H1 (cell line): Measurements from ENCODE around the gene PLG.

Source experiments
- CHD2 ChIP-seq: IDR thresholded peaks from 2 replicates; pipeline ENCODE4 v1.6.1; 2012; ENCODE audit warnings: low read length, improper control_type of control experiment
- CREB1 ChIP-seq: IDR thresholded peaks from 2 replicates; pipeline ENCODE4 v1.6.1; 2012; ENCODE audit warnings: inconsistent platforms
- EGR1 ChIP-seq: IDR thresholded peaks from 2 replicates; pipeline ENCODE4 v1.6.1; 2011; ENCODE audit warnings: low read depth, low read length, borderline replicate concordance
- GTF2F1 ChIP-seq: IDR thresholded peaks from 2 replicates; pipeline ENCODE4 v1.6.1; 2012; ENCODE audit warnings: low read depth, low read length, improper control_type of control experiment, borderline replicate concordance
- HDAC2 ChIP-seq, 2 experiments: fragments of 300-600 bp in 1 of 2; sonication (generic) in 1 of 2; IDR thresholded peaks; 2 replicates each; pipeline ENCODE4 v1.6.1; 2011 to 2012; ENCODE audit warnings: low read depth in 2 of 2, low read length in 2 of 2, mild to moderate bottlenecking in 2 of 2, moderate library complexity in 2 of 2, borderline replicate concordance in 1 of 2, inconsistent platforms in 1 of 2
- KDM1A ChIP-seq: fragments of 200-600, 300-600 bp; sonication (generic); IDR thresholded peaks from 2 replicates; pipeline ENCODE4 v1.7.1; 2016; ENCODE audit warnings: mild to moderate bottlenecking, low read length, borderline replicate concordance
- PHF8 ChIP-seq: fragments of 200-600 bp; sonication (generic); conservative IDR thresholded peaks from 2 replicates; pipeline ENCODE4 v1.7.1; 2012; ENCODE audit warnings: low read depth, mild to moderate bottlenecking, inconsistent platforms, low read length, moderate library complexity
- POLR2A ChIP-seq, 2 experiments: IDR thresholded peaks; 1 replicate in 1 of 2; 2 replicates in 1 of 2; pipeline ENCODE4 v1.6.1; 2011; ENCODE audit warnings: low read depth in 2 of 2, low read length in 2 of 2, mild to moderate bottlenecking in 2 of 2; ENCODE audit errors: control extremely low read depth in 1 of 2
- POLR2AphosphoS5 ChIP-seq: IDR thresholded peaks from 2 replicates; pipeline ENCODE4 v1.6.1; 2011; ENCODE audit warnings: low read depth, low read length
- TCF12 ChIP-seq: IDR thresholded peaks from 2 replicates; pipeline ENCODE4 v1.6.1; 2011; ENCODE audit warnings: low read depth, mild to moderate bottlenecking, low read length
- YY1 ChIP-seq: IDR thresholded peaks from 2 replicates; pipeline ENCODE4 v1.6.1; 2011; ENCODE audit warnings: low read depth, mild to moderate bottlenecking, low read length
- TF ChIP-seq, protein P1 (sequence below): IDR thresholded peaks from 2 replicates; pipeline ENCODE4 v1.6.1; 2012; ENCODE audit warnings: inconsistent platforms
- TF ChIP-seq, protein P2 (sequence below), 3 experiments: IDR thresholded peaks; 1 replicate in 2 of 3; 2 replicates in 1 of 3; pipeline versions ENCODE4 v1.5.1 to v1.6.1; 2011; ENCODE audit warnings: low read length in 3 of 3, mild to moderate bottlenecking in 3 of 3, inconsistent platforms in 2 of 3, low read depth in 1 of 3, moderate library complexity in 1 of 3; ENCODE audit not compliant: insufficient read depth in 1 of 3; ENCODE audit errors: control extremely low read depth in 1 of 3

- 0 out of 2 replicates have a peak, but pooled peaks have one; percentile 22 for TF ChIP-seq KDM1A
- TF ChIP-seq GTF2F1 = no peak
- TF ChIP-seq, protein P1, sequence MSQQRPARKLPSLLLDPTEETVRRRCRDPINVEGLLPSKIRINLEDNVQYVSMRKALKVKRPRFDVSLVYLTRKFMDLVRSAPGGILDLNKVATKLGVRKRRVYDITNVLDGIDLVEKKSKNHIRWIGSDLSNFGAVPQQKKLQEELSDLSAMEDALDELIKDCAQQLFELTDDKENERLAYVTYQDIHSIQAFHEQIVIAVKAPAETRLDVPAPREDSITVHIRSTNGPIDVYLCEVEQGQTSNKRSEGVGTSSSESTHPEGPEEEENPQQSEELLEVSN = no peak
- no peak for TF ChIP-seq CHD2
- peak; percentile 52; the same call in 1 of the 2 replicates for TF ChIP-seq YY1
- TF ChIP-seq EGR1 = no peak
- no peak for TF ChIP-seq POLR2AphosphoS5
- TF ChIP-seq POLR2A (IDR thresholded peaks at IDR 0.05; ENCODE audit: control extremely low read depth in 1 of 2, low read depth in 2 of 2, low read length in 2 of 2) = no peak
- TF ChIP-seq, protein P2, sequence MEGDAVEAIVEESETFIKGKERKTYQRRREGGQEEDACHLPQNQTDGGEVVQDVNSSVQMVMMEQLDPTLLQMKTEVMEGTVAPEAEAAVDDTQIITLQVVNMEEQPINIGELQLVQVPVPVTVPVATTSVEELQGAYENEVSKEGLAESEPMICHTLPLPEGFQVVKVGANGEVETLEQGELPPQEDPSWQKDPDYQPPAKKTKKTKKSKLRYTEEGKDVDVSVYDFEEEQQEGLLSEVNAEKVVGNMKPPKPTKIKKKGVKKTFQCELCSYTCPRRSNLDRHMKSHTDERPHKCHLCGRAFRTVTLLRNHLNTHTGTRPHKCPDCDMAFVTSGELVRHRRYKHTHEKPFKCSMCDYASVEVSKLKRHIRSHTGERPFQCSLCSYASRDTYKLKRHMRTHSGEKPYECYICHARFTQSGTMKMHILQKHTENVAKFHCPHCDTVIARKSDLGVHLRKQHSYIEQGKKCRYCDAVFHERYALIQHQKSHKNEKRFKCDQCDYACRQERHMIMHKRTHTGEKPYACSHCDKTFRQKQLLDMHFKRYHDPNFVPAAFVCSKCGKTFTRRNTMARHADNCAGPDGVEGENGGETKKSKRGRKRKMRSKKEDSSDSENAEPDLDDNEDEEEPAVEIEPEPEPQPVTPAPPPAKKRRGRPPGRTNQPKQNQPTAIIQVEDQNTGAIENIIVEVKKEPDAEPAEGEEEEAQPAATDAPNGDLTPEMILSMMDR (IDR thresholded peaks at IDR 0.05; ENCODE audit: control extremely low read depth in 1 of 3, insufficient read depth in 1 of 3, low read depth in 1 of 3, low read length in 3 of 3) = peak in 1 of 3 experiments; percentile 12; a peak in 1 of 4 replicates
- TF ChIP-seq TCF12 = no peak
- no peak for TF ChIP-seq CREB1
- no peak for TF ChIP-seq PHF8
- no peak for TF ChIP-seq HDAC2 (IDR thresholded peaks at IDR 0.05; ENCODE audit: borderline replicate concordance in 1 of 2, low read depth in 2 of 2, low read length in 2 of 2)
Measured at GRCh38 chr6:160790028-160790792, 88.2 kb downstream of the PLG start.
